Kidney tubule cell (primary cell): ENCODE results near the gene CACNB4.
"Not testable (repeated sequence)": the region's sequence is repeated elsewhere in the genome, so short reads cannot be mapped to it uniquely, and the experiment has no call there.

ENCODE experiments used
- DNase-seq: peaks from one replicate; pipeline ENCODE4 v3.0.0-alpha.2; 2018; ENCODE audit warnings: low spot score

Gene CACNB4

GRCh38 chr2:151945186-151945585, 153.7 kb downstream of the CACNB4 start:
- no peak for DNase-seq

- no peak for DNase-seq
Measured at GRCh38 chr2:151943461-151943860, 155.4 kb downstream of the CACNB4 start.

DNA sequence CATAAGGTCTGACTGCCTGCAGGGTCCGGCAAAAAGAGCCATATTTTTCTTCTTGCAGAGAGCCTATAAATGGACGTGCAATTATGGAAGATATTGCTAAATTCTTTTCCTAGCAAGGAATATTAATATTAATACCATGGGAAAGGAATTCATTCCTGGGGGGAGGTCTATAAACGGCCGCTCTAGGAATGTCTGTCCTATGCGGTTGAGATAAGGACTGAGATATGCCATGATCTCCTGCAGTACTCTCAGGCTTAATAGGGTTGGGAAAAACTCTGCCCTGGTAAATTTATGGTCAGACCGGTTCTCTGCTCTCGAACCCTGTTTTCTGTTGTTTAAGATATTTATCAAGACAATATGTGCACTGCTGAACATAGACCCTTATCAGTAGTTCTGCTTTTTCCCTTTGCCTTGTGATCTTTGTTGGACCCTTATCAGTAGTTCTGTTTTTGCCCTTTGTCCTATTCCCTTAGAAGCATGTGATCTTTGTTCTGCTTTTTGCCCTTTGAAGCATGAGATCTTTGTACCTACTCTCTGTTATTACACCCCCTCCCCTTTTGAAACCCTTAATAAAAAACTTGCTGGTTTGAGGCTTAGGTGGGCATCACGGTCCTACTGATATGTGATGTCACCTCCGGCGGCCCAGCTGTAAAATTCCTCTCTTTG, 156.2 kb downstream of the CACNB4 start:
- DNase-seq, result not testable (repeated sequence)

- no peak for DNase-seq
Measured at GRCh38 chr2:151937966-151938365, 160.9 kb downstream of the CACNB4 start.

- no peak for DNase-seq
Measured at GRCh38 chr2:151936626-151937025, 162.2 kb downstream of the CACNB4 start.

DNA sequence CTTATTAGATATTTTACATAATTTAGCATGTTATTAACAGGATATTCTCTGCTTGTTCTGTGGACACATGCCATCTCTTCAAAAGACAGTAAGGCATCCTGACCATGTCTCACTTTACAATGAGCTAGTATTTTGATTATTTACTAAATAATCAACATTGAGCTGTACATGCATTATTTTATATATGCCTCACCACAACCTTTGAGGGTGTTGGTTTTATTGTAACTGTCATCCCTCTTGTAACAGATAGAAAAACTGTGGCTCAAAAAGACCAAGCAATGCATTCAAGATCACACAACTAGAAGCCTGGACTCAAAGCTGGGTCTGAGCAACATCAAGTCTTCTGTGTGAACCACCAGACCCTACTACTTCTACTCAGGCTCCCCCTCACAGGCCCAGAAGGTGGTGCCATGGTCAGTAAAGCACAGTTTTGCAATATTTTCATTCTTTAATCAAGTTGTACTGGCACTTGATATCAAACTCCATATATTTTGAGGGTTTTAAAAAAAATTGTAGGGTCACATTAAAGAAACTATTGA, 165.5 kb downstream of the CACNB4 start:
- DNase-seq, result no peak

DNA sequence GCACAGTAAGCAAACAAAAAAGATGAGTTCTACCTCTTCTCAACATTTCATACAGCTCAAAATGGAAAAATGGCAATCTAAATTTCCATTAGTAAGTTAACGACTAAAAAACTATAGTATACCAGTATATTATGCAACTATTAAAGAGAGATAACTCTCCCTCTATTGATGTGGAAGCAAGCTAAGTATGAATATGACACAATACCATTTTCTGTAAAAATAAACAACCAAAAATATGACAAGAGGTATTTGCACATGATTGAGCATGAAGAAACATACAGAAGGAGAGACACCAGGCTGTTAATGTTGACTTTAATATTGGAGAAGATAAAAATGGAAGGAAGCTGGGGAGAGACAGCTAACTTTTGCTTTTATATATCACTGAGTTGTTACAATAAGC, 167.1 kb downstream of the CACNB4 start:
- no peak for DNase-seq

DNA sequence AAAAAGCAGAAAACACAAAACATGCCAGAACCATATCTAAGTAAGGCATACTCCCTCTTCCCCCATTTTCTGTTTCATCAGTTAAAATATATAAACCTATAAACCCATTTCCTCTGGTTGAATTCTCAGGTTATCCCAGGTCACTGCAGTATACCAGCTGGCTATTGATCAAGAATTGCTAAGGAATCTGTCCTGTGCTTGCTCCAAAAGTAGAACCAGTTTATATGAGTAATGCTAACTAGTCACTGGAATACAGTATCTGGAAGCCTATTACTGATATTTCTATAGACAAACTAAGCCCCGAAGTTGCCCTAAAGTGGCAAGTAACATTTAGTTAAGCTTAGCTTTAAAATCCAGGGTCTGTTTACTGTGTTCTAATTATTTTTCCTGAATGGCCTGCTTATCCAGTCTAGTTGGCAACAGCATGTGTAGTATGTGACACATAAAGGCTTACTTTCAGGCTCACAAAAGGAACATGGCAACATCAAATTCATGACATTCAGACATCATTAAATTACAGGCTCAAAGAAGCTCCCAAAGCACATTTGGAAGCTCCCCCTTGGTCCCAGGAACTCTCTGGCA, 167.7 kb downstream of the CACNB4 start:
- DNase-seq, result no peak

GRCh38 chr2:151930042-151930441, 168.8 kb downstream of the CACNB4 start:
- no peak for DNase-seq

GRCh38 chr2:151928380-151928779, 170.5 kb downstream of the CACNB4 start:
- DNase-seq, result no peak

GRCh38 chr2:151927501-151928221, 171.2 kb downstream of the CACNB4 start:
- DNase-seq, result no peak

DNA sequence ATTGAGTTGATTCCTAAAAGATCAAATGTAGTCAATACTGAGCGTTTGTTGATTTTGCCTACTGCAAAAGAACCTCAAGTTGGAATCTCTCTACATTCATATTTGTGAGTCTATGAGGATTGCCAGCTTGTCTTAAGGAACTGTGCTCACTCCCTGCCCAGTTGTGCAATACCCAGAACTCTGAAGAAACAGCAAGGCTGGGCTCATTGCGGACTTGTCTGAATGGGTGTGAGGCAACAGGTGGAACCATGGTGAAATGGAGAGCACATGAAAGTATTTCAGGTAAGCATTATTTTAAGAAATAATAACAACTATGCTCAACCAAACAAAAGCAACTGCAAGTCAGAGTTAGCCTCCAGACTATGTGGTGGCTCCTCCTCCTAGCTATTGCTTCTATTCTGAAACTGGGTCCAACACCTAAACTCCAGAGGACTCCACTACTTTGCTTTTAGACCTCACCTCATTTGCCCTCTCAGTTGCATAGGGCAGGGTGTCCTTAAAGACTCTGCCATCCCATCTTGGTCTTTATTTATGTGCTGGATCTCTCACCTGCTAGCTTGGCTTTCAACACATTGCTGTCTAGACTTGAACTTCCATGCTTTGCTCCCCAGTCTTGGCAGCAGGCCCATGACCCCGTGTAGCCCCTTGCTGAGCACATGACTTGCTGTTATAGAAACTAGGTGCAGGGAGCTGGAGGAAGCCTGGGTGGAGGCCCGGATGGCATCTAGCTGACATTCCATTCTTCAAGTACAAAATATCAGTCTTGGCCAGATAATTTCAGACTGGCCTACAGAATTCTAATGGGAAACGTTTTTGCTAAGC, 175.8 kb downstream of the CACNB4 start:
- peak; percentile 68 for DNase-seq

GRCh38 chr2:151919786-151920185, 179.1 kb downstream of the CACNB4 start:
- DNase-seq, result no peak

GRCh38 chr2:151918308-151918707, 180.5 kb downstream of the CACNB4 start:
- no peak for DNase-seq

GRCh38 chr2:151916632-151917031, 182.2 kb downstream of the CACNB4 start:
- DNase-seq, result no peak

DNA sequence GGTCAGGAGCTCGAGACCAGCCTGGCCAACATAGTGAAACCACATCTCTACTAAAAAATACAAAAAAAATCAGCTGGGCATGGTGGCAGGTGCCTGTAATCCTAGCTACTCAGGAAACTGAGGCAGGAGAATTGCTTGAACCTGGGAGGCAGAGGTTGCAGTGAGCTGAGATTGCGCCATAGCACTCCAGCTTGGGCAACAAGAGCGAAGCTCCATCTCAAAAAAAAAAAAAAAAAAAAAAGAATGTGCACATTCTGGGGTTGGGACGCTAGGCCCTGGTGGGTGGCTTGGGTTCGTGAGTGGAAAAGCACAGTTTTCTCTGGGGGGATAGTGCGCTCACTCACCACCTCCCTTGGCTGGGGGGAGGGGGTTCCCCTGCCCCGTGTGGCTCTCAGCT, 183.2 kb downstream of the CACNB4 start:
- DNase-seq, result not testable (repeated sequence)

DNA sequence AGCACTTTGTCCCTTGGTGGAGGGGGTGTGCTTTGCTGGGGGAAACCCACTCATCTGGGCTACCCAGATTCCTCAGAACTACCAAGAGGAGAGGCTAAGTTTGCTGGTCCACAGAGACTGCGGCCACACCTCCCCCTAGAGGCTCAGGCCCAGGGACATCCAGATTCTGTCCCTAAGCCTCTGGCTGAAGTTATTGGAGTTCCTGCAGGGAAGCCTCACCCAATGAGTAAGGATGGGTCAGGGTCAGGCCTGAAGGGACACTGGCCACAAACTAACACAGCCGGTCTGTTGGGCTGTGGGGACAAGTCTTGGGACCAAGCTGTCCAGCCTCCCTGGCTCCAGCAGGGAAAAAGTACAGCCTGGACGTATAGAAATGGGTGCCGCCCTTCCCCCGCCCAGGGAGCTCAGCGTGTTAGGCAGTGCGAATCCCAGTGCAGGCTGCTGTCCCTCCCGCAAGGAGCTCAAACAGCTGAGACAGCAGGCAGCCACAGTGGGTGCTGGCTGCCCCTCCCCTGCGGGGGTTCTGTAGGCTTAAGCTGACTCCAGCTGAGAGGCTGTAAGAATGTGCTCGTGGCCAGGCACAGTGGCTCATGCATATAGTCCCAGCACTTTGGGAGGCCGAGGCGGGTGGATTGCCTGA, 183.7 kb downstream of the CACNB4 start:
- no peak for DNase-seq

DNA sequence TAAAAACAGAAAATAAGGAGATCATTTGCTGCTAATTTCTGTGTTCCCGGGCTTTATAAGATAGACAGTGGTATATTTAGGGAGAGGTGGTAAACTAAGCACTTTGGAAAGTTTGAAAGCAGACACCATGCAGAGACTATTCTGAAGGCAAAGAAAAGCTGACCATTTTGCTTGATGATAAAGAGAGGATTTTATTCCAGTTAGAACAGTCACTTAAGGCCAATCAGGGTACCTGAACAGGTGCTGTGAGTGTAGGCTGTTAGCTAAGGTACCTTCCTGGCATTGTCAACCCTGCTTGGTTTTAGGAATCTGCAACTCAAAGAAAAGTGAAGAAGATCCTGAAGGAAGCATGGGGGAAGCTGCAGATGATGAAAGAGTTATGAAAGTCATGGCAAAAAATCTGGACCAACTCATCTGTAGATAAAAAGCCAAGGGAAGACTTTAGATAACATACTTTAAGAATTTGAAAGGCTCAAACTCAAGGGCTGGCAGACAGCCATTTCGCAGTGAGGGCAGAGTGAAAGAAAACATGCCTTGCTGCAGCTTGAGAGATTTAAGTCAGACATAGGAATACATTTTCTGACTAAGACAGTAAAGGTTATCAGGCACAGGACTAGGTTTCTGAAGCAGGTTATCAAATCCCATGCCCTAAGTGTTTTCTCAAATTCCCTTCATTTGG, 190.5 kb downstream of the CACNB4 start:
- no peak for DNase-seq

DNA sequence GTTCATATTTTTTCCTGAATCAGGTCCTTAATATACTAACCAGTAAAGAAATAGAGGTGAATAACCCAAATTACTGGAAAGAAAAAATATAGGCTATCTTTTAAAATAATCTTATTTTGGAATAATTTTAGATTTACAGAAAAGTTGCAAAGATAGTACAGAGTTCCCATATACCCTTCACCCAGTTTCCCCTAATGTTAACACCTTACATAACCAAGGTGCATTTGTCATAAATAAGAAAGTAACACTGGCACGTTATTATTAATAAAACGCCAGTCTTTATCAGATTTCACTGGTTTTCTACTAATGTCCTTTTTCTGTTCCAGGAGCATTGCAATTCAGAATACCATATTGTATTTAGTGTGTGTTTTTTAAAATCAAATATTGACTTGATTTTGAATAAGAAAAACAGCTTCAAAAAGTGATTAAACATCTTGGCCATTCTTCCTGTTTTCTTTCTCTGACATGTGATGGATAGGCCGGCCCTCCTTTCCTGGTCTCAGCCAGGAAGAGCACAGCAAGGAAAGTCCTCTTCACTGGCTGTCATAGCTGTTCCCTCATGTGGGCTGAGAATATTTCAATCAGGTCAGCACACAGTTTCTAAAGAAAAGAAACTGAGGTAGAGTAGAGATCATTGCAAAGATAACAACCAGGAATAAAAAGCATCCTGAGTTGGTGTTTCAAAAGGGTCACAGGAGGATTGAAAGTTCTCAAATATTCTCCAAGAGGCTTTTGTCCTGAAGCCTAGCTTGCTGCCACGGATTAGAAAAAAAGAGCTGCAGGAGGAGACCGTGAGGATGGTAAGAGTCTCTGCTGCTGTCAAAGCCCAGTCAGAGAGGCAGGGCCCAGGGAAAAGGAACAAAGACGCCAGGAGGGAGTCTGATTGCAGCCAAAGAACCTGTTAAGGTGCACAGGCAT, 191.3 kb downstream of the CACNB4 start:
- DNase-seq, result no peak

GRCh38 chr2:151906633-151906998, 192.2 kb downstream of the CACNB4 start:
- no peak for DNase-seq
